NT2/D1 (cell line): ENCODE data around the gene HEMK1.

Experiments used
- SUZ12 ChIP-seq: IDR thresholded peaks from 2 replicates; pipeline ENCODE4 v1.6.1; 2011; ENCODE audit not compliant: insufficient read length, insufficient read depth; ENCODE audit errors: extremely low read depth
- YY1 ChIP-seq: IDR thresholded peaks from 2 replicates; pipeline ENCODE4 v1.6.1; 2011; ENCODE audit not compliant: insufficient read length, insufficient read depth

DNA sequence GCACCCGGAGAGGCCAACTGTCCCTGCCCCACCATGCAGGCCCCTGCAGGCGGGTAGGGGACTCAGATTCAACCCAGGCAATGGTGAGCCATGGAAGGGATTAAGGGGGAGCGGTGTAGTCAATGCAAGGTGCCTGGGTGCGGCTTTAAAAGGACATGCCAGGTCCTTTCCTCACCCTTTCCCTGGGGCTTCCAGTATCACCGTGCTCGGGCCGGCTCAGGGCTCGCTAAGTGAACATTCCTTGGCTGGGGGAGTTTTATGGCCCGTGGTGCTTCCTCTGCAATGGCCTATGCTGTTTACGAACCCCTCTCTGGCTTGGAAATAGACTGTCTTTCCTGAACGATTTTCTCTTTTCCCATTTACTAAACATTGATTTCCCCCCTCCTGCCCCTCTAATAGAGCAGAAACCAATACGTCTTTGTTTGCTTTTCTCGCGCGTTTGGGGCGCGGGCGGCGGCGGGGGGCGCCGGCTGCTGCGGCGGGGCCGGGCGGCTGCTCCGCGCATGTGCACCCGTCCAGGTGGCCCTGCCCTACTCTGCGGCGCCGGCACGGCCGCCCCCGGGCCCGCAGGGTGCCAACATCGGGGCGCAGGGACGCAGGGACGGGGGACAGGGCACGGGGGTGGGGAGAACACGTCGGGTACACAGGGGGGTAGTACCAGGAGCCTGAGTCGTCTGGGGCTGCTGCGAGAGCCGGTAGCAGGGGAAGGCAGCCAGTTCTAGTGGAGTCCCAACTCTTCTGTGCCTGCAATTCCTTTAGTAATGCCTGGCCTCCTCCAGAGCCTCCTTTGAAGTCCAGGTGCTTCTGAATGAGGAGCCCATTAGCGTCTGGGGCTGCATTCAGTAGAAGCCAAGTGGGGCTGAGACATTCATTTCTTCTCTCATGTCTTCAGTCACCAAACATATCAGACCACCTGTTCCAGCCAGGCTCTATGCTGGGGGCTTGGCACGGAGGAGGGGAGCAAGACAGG lies 39.0 kb upstream of the HEMK1 start:
- no peak for TF ChIP-seq YY1
- no peak for TF ChIP-seq SUZ12
